ENCODE data around the gene DOHH.

The DOHH gene

GRCh38 chr19:3481241-3482090, 19.0 kb downstream of the DOHH start:
- Histone ChIP-seq H3K4me3 (ENCODE audit: low read depth, low read length) (no peak overlapping the region), H3K27ac (no peak overlapping the region)
- TF ChIP-seq CTCF (IDR thresholded peaks at IDR 0.05; ENCODE audit: low read depth, low read length): no peak

GRCh38 chr19:3480383-3481091, 19.9 kb downstream of the DOHH start, which contains the start of gene SMIM24:
Gene SMIM24 (minus strand): TSS chr19:3480525. CDS start chr19:3480463, 62 bp downstream.
- no peak for TF ChIP-seq CTCF (IDR thresholded peaks at IDR 0.05; ENCODE audit: low read depth, low read length)
- Histone ChIP-seq H3K36me3 (no peaks in the 10 kb centered on the region), H3K9me3 (ENCODE audit: severe bottlenecking) (no peaks in the 10 kb centered on the region), H3K27ac (no peak within 1 kb of the TSS), H3K27me3 (ENCODE audit: insufficient read depth, low read depth, severe bottlenecking) (peaks cover 32% of the 10 kb centered on the region), H3K4me3 (ENCODE audit: low read depth, low read length) (no peak within 1 kb of the TSS)
- no peak for DNase-seq

More at GRCh38 chr19:3481241-3482090, 19.0 kb downstream of the DOHH start:
- H3K27me3 ChIP-seq (ENCODE audit: insufficient read depth, low read depth, severe bottlenecking): peaks cover 32% of the 10 kb centered on the region
- no peaks in the 10 kb centered on the region for H3K9me3 ChIP-seq (ENCODE audit: severe bottlenecking)
- peak; percentile 54 for DNase-seq
- no peaks in the 10 kb centered on the region for H3K36me3 ChIP-seq

- no peaks in the 10 kb centered on the region for H3K9me3 ChIP-seq (ENCODE audit: severe bottlenecking)
- H3K4me3 ChIP-seq (ENCODE audit: low read depth, low read length): no peak overlapping the region
- no peak overlapping the region for H3K27ac ChIP-seq
- H3K36me3 ChIP-seq: no peaks in the 10 kb centered on the region
- H3K27me3 ChIP-seq (ENCODE audit: insufficient read depth, low read depth, severe bottlenecking): peaks cover 32% of the 10 kb centered on the region
- peak; percentile 57 for DNase-seq
- no peak for TF ChIP-seq CTCF (IDR thresholded peaks at IDR 0.05; ENCODE audit: low read depth, low read length)
Observed at GRCh38 chr19:3479834-3480215, 20.6 kb downstream of the DOHH start.

GRCh38 chr19:3479177-3479833, 21.2 kb downstream of the DOHH start:
- no peak overlapping the region for H3K4me3 ChIP-seq (ENCODE audit: low read depth, low read length)

More at GRCh38 chr19:3479177-3479833, 21.2 kb downstream of the DOHH start:
- Histone ChIP-seq H3K9me3 (ENCODE audit: severe bottlenecking) (no peaks in the 10 kb centered on the region), H3K27ac (no peak overlapping the region), H3K36me3 (no peaks in the 10 kb centered on the region), H3K27me3 (ENCODE audit: insufficient read depth, low read depth, severe bottlenecking) (peaks cover 27% of the 10 kb centered on the region)
- DNase-seq: peak; percentile 54
- no peak for TF ChIP-seq CTCF (IDR thresholded peaks at IDR 0.05; ENCODE audit: low read depth, low read length)
